ENCODE data around the gene SLC24A1.

DNA sequence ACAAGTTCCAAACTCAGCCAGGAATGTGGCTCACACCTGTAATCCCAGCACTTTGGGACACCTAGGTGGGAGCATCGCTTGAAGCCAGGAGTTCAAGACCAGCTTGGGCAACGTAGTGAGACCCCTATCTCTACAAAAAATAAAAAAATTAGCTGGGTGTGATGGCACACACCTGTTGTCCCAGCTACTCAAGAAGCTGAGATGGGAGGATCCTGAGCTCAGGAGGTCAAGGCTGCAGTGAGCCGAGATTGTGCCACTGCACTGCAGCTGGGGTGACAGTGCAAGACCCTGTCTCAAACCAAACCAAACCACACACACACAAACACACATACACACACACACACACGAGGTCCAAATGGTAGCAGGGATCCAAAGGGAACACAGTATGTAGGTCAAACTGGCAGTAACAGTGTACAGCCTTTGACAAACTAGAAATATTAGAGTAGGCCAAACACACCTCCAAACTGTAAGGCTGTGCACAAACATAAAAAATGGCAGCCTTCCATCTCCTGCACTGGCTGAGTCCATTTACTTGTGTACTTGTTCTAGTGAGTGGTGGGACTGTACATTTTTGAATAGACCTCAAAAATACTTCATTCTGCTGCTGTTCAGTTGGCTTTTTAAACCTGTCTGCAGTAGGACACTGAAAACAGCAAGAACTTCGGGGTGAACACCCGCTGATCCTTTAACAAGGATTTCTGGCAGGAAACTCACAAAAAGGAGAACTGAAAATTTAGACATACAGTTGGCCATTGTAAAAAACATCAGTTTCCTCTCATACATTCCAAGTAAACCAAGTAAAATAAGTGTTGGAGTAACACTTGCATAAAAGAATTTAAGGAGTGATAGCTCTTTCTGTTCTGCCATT lies 44.4 kb upstream of the SLC24A1 start:
- TF ChIP-seq, protein P1, sequence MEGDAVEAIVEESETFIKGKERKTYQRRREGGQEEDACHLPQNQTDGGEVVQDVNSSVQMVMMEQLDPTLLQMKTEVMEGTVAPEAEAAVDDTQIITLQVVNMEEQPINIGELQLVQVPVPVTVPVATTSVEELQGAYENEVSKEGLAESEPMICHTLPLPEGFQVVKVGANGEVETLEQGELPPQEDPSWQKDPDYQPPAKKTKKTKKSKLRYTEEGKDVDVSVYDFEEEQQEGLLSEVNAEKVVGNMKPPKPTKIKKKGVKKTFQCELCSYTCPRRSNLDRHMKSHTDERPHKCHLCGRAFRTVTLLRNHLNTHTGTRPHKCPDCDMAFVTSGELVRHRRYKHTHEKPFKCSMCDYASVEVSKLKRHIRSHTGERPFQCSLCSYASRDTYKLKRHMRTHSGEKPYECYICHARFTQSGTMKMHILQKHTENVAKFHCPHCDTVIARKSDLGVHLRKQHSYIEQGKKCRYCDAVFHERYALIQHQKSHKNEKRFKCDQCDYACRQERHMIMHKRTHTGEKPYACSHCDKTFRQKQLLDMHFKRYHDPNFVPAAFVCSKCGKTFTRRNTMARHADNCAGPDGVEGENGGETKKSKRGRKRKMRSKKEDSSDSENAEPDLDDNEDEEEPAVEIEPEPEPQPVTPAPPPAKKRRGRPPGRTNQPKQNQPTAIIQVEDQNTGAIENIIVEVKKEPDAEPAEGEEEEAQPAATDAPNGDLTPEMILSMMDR (conservative IDR thresholded peaks at IDR 0.05; ENCODE audit: low read depth, low read length), result no peak
- TF ChIP-seq EZH2 (IDR thresholded peaks at IDR 0.05; ENCODE audit: borderline replicate concordance, low read depth, low read length, poor library complexity, severe bottlenecking), result no peak

All from A673 (cell line).